Motor neuron (in vitro differentiated cells): ENCODE measurements around the gene KATNAL1. TPM values are rescaled to one million over a fixed set of nuclear protein-coding genes. Genes with fewer than 3 reads are reported as not detected.
A peak's percentile ranks its signal among the peaks of the same experiment; 100 is the strongest.
"Not testable (repeated sequence)": the region's sequence is repeated elsewhere in the genome, so short reads cannot be mapped to it uniquely, and the experiment has no call there.

Source experiments
- ATAC-seq, 8 experiments: fragments of 200-7000 bp; cut with Tn5 transposase; replicated peaks in 6 of 8; 2 replicates each; pipeline ENCODE4 v1.8.0; 2021; ENCODE audit warnings: mild to moderate bottlenecking in 8 of 8, moderate library complexity in 8 of 8
- H3K27ac ChIP-seq, 2 donors: fragments of 250-450 bp; sonication (Bioruptor Pico); 2 replicates each; pipeline ENCODE4 v1.9.0; 2021; ENCODE audit warnings: antibody characterized with exemption in 2 of 2, mild to moderate bottlenecking in 2 of 2, moderate library complexity in 1 of 2
- H3K4me1 ChIP-seq, 2 donors: fragments of 250-450 bp; sonication (Bioruptor Pico); replicated peaks in 1 of 2; 2 replicates each; pipeline ENCODE4 v1.6.1; 2021; ENCODE audit warnings: antibody characterized with exemption in 2 of 2, mild to moderate bottlenecking in 2 of 2, moderate library complexity in 1 of 2
- H3K4me3 ChIP-seq, 5 donors: fragments of 250-450 bp; sonication (Bioruptor Pico); 2 replicates each; pipeline ENCODE4 v1.9.0; 2021; ENCODE audit warnings: antibody characterized with exemption in 5 of 5, mild to moderate bottlenecking in 5 of 5, moderate library complexity in 4 of 5
- WGBS, 10 experiments: fragments of 450-650 bp; shearing (Covaris generic); methylation state at CpG; one replicate each; pipeline ENCODE4 v1.0.0; 2022; 5-methylcytosine and 5-hydroxymethylcytosine counted together
- in situ Hi-C, 9 experiments: fragments of 400-800 bp; cut with MboI; loops; one replicate each; pipeline ENCODE4 v1.15.0; 2021; ENCODE audit warnings: low sequenced_read_pairs in 9 of 9, low pct_unique_long_range_greater_than_20kb in 2 of 9; ENCODE audit not compliant: unreplicated experiment in 9 of 9
- total RNA-seq, 8 experiments: library from RNA; unstranded; fragments of 300-600 nt; gene quantifications; 2 replicates each; pipeline versions ENCODE4 v1.2.3 to v1.2.4, GENCODE V29; 2022

The KATNAL1 gene
- total RNA-seq, 8 experiments from 2014 or later: 5.2 to 46.6 (median 36.6) TPM

DNA sequence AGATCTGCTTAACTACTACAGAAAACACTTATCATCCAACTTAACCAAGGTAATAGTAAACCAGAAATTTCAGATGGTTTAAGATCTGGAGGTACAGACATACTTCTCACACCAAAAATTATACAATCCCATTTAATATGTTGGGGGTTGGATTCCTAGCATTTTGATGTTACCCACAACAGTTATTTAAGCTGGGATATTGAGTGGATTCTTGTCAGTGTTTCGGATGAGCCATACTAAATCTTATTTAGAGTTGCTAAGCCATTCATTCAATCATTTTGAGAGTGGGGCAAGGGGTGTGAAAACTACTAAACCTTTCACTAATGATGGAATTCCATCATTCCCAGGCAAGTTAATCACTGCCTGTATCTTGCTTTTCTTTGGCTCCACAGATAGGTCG is 40.6 kb downstream of the KATNAL1 start:
- Histone ChIP-seq H3K4me3 (no peak overlapping the region), H3K27ac (no peak overlapping the region), H3K4me1 (peaks cover 0 to 4% of the 10 kb centered on the region in 2 donors)
- no peak for ATAC-seq
- in situ Hi-C loops: no loop called here
- 43 to 100% (median 90%) methylated on average over 2 of the region's 2 CpGs; no CpG with 5 or more reads in 1 of the 10 experiments for WGBS, 10 experiments

- in situ Hi-C loops, H3K27ac ChIP-seq, ATAC-seq, H3K4me3 ChIP-seq: not testable (repeated sequence)
- WGBS, 10 experiments: 60 to 100% (median 100%) methylated on average over 1 to 2 of the region's 22 CpGs; no CpG with 5 or more reads in 5 of the 10 experiments
- H3K4me1 ChIP-seq: peaks cover 10 to 14% of the 10 kb centered on the region in 2 donors
Observed at GRCh38 chr13:30259149-30259733, 48.1 kb downstream of the KATNAL1 start.

DNA sequence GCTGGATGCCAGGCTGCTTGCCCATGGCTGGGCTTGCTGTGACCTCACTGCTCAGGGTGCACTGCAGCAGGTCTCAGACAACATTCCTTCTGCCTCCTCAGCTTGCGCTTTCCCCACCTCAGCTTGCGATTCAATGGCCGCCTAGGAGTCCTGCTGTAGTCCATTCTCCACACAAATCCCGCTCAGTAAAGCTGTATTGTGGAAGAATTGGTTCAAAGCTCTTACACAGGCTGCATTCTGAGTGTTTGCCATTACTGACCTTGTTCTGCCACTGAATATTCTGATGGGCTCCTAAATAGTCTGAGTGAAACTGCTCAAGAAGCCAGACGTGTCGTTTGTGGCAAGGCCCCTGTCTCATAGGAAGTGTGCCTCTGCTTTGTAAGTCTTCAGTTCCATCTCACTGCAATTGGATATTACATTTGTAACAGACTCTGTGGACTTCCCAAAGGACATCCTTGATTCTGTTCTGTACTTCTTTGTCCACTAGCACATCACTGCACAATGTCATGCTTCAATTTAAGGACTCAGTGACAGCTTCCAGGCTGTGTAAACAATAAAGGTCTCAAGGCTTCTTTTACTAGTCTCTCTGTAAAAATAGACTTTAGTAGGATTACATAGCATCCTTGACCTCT is 49.8 kb downstream of the KATNAL1 start:
- Histone ChIP-seq H3K27ac (peak overlapping the region; percentile 35 to 67), H3K4me1 (peaks cover 10 to 14% of the 10 kb centered on the region in 2 donors), H3K4me3 (no peak overlapping the region)
- 10 to 100% (median 56%) methylated on average over 1 to 5 of the region's 6 CpGs; no CpG with 5 or more reads in 3 of the 10 experiments for WGBS, 10 experiments
- in situ Hi-C loops: no loop called here
- ATAC-seq: peak in 5 of 8 experiments; percentile 66 to 87 (median 78)

DNA sequence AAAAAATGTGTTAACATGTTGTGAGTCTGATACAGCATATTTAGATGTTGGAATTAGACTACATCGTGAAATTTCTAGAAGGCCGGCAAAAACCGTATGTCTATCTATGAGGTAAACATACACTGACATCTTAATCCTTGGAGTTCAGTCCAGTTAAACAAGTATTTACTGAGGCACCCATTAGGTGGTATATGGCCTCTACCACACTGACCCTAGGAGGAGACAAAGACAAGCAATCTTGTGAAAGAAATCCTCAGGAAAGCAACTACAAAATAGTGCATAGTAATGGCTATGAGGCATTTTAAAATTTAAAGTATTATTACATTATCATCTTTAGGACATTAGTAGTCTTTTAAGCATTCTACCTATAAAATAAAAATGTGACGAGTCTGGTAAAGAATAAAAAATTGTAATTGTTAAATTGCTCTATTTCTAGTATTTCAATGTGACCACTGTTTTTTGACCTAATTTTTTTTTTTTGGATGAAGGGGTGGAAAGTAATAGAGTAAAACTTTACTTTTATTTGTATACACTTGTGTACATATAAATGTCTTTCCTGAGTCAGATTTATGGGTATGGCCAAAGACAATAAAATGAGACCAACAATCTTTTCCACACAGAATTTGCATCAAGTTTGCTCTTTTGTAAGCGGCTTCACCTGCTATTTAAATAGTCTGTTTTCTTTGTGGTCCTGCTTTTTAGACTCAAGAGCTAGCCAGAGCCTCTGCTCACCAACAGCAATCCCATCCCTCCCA is 50.5 kb downstream of the KATNAL1 start:
- H3K4me1 ChIP-seq: peaks cover 10 to 14% of the 10 kb centered on the region in 2 donors
- no peak for ATAC-seq
- WGBS, 10 experiments: 91 to 100% (median 97%) methylated on average over 3 to 5 of the region's 5 CpGs; no CpG with 5 or more reads in 1 of the 10 experiments
- H3K4me3 ChIP-seq: no peak overlapping the region
- H3K27ac ChIP-seq: peak overlapping the region; percentile 35 to 67
- in situ Hi-C loops: no loop called here

- no peak for ATAC-seq
- Histone ChIP-seq H3K27ac (no peak overlapping the region), H3K4me3 (no peak overlapping the region), H3K4me1 (peaks cover 10 to 14% of the 10 kb centered on the region in 2 donors)
- 91 to 100% (median 100%) methylated on average over 1 of the region's 1 CpG for WGBS, 10 experiments
- in situ Hi-C loops: no loop called here
Observed at GRCh38 chr13:30255696-30256095, 51.7 kb downstream of the KATNAL1 start.

DNA sequence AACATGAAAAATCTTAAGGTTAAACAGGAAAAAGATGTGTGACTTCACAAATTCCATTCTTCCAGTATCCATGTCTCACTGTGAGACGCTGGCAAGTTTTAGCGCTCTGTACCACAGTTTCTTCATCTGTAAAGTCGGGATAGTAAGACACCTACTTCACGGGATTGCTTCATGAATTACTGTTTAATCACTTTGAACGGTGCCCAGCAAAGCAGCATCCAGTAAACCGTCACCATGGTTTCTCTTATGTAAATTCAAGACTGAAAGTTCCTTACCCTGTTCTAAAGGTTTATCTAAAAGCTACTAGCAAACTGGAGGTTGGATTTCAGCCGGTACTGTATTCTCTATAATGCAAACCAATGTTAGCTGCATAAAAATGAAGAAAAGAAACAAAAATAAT is 53.5 kb downstream of the KATNAL1 start:
- in situ Hi-C loops: no loop called here

DNA sequence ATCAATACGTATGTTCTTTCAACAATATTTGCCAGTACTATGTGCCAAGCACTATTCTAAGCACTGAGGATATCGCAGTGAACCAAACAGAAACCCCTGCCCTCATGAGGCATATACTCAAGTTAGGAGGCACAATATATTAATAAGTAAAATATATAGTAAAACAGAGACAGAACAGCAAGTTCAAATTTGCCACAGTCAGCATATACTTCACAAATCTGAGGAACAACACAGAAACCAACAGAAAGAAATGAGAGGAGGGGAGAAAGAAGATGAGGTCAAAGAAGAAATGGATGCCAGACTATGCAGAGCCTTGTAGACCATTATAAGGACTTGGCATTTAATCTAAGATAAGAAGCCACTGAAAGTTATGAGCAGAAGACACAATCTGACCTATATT is 59.9 kb downstream of the KATNAL1 start:
- no peak for ATAC-seq
- Histone ChIP-seq H3K27ac (no peak overlapping the region), H3K4me3 (no peak overlapping the region), H3K4me1 (no peaks in the 10 kb centered on the region)
- in situ Hi-C loops: no loop called here
- 79 to 100% (median 100%) methylated on average over 1 to 2 of the region's 2 CpGs for WGBS, 10 experiments

More for the DNA sequence above, 53.5 kb downstream of the KATNAL1 start:
- no peak overlapping the region for H3K4me3 ChIP-seq
- ATAC-seq: peak in 1 of 8 experiments; percentile 27
- H3K27ac ChIP-seq: no peak overlapping the region
- peaks cover 10 to 12% of the 10 kb centered on the region in 2 donors for H3K4me1 ChIP-seq
- 69 to 97% (median 84%) methylated on average over 4 to 7 of the region's 7 CpGs for WGBS, 10 experiments

GRCh38 chr13:30241532-30241931 is 65.8 kb downstream of the KATNAL1 start:
- H3K4me1 ChIP-seq: no peaks in the 10 kb centered on the region
- no peak overlapping the region for H3K4me3 ChIP-seq
- ATAC-seq: no peak
- WGBS, 10 experiments: 0 to 100% (median 81%) methylated on average over 1 to 2 of the region's 2 CpGs; no CpG with 5 or more reads in 2 of the 10 experiments
- H3K27ac ChIP-seq: no peak overlapping the region
- in situ Hi-C loops: no loop called here

GRCh38 chr13:30240608-30241007 is 66.7 kb downstream of the KATNAL1 start:
- Histone ChIP-seq H3K27ac (no peak overlapping the region), H3K4me3 (no peak overlapping the region), H3K4me1 (no peaks in the 10 kb centered on the region)
- WGBS, 10 experiments: 25 to 100% (median 78%) methylated on average over 1 to 2 of the region's 2 CpGs; no CpG with 5 or more reads in 3 of the 10 experiments
- in situ Hi-C loops: no loop called here
- ATAC-seq: no peak

DNA sequence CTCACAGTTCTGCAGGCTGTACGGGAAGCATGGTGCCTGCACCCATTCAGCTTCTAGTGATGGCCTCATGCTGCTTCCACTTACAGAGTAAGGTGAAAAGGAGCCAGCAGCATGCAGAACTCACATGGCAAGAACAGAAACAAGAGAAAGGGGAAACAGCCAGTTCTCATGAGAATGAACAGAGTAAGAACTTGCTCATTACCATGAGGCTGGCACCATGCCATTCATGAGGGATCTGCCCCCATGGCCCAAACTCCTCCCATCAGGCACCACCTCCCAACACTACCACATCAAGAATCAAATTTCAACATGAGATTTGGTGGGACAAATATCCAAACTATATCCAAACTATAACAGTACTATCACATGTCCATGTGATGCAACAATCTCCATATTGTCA is 72.1 kb downstream of the KATNAL1 start:
- in situ Hi-C loops: no loop called here
- ATAC-seq: peak in 2 of 8 experiments; percentile 28 to 32
- WGBS, 10 experiments: 80 to 100% (median 92%) methylated on average over 1 of the region's 1 CpG; no CpG with 5 or more reads in 6 of the 10 experiments
- Histone ChIP-seq H3K4me3 (no peak overlapping the region), H3K27ac (peak overlapping the region in 1 of 2 donors; percentile 48), H3K4me1 (peaks cover 4 to 11% of the 10 kb centered on the region in 2 donors)

DNA sequence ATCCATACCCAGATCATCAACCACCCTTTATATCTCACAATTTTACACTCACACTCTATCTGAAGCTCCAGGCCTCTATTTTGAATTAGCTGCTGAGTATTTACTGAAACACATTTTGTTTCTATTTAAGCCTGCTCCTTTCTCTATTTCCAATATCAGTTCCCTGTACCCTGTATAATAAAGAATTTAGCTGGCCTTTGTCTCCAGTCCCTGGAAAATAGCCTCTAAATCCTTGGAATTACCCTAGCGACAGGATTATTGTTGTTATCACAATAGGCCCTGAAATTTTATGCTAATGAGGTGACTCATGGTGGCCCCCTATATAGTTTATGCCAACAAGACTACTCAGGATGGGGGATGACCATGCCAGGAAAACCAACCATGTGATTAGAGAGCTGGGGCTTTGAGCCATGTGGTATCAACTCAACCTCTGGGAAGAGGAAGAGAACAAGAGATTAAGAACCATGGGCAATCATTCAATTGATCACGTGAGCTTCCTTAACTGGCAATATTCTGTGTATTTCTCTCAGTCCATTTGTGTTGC is 72.7 kb downstream of the KATNAL1 start:
- ATAC-seq: peak in 5 of 8 experiments; percentile 92 to 94 (median 93)
- 33 to 100% (median 88%) methylated on average over 1 to 2 of the region's 2 CpGs; no CpG with 5 or more reads in 3 of the 10 experiments for WGBS, 10 experiments
- Histone ChIP-seq H3K4me3 (no peak overlapping the region), H3K4me1 (peaks cover 4 to 11% of the 10 kb centered on the region in 2 donors), H3K27ac (peak overlapping the region in 1 of 2 donors; percentile 48)
- in situ Hi-C loops: no loop called here

- peak in 1 of 8 experiments; percentile 26 for ATAC-seq
- Histone ChIP-seq H3K4me1 (no peaks in the 10 kb centered on the region), H3K27ac (no peak overlapping the region), H3K4me3 (no peak overlapping the region)
- in situ Hi-C loops: no loop called here
Observed at GRCh38 chr13:30224732-30225131, 82.6 kb downstream of the KATNAL1 start.

DNA sequence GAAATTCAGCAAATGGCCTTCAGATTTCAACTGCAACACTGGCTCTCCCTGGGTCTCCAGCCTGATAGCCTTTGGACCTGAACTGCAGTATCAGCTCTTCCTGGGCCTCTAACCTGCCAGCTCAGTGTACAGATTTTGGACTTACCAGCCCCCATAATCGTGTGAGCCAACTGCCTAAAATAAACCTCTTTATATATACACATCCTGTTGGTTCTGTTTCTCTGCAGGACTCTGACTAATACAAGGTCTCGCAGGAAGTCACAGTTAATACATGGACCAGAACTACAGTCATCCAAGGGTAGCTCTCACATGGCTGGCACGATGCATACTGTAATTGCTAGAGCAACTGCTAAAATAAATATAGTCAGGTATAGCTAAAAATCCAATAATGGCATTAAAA is 85.1 kb downstream of the KATNAL1 start:
- no peaks in the 10 kb centered on the region for H3K4me1 ChIP-seq
- H3K4me3 ChIP-seq: no peak overlapping the region
- in situ Hi-C loops: no loop called here
- ATAC-seq: no peak
- H3K27ac ChIP-seq: no peak overlapping the region
- 76 to 100% (median 98%) methylated on average over 1 to 3 of the region's 3 CpGs; no CpG with 5 or more reads in 2 of the 10 experiments for WGBS, 10 experiments
